Calu3 (cell line): ENCODE data around the gene AK8. TPM values are rescaled to one million over a fixed set of nuclear protein-coding genes. Genes with fewer than 3 reads are reported as not detected.

Source experiments
- BruUV-seq: library from RNA; stranded (reverse); fragments of 400-500 nt; replicated peaks from 2 replicates; lab custom pipeline; 2021; lab: Mats Ljungman, UMichigan
- CTCF ChIA-PET: fragments of 300-600 bp; sonication (Branson Sonifier 250); formaldehyde crosslinking; loops from one replicate; lab custom pipeline; 2022; ENCODE audit warnings: antibody characterized with exemption; lab: Charles Lee
- DNase-seq: peaks from one replicate; pipeline ENCODE4 v3.0.0; 2022
- H3K27ac Mint-ChIP-seq: one replicate; pipeline ENCODE4 v1.8.0; 2022; ENCODE audit warnings: mixed read lengths; ENCODE audit not compliant: unreplicated experiment
- H3K27me3 Mint-ChIP-seq: one replicate; pipeline ENCODE4 v1.8.0; 2022; ENCODE audit warnings: mixed read lengths; ENCODE audit not compliant: unreplicated experiment
- H3K36me3 Mint-ChIP-seq: one replicate; pipeline ENCODE4 v1.8.0; 2022; ENCODE audit warnings: mild to moderate bottlenecking, moderate library complexity, mixed read lengths; ENCODE audit not compliant: insufficient read depth, unreplicated experiment
- H3K4me1 Mint-ChIP-seq: one replicate; pipeline ENCODE4 v1.8.0; 2022; ENCODE audit warnings: mild to moderate bottlenecking, low read depth, mixed read lengths; ENCODE audit not compliant: unreplicated experiment
- H3K4me3 Mint-ChIP-seq: one replicate; pipeline ENCODE4 v1.8.0; 2022; ENCODE audit warnings: mild to moderate bottlenecking, low read depth, moderate library complexity, mixed read lengths; ENCODE audit not compliant: unreplicated experiment
- H3K9me3 Mint-ChIP-seq: one replicate; pipeline ENCODE4 v1.8.0; 2022; ENCODE audit warnings: low read depth, mixed read lengths; ENCODE audit not compliant: unreplicated experiment
- CTCF ChIP-seq: fragments of 200-600 bp; IDR thresholded peaks from one replicate; pipeline ENCODE4 v1.8.0; 2022; ENCODE audit warnings: antibody characterized with exemption; ENCODE audit not compliant: unreplicated experiment
- intact Hi-C: fragments of 100-400 bp; cut with micrococcal nuclease; formaldehyde crosslinking; loops from one replicate; pipeline ENCODE4 v1.10.0; 2022; ENCODE audit not compliant: unreplicated experiment
- total RNA-seq: library from RNA; stranded (reverse); gene quantifications from 2 replicates; pipeline ENCODE4 v1.2.3, GENCODE V29; 2022

AK8 gene
- total RNA-seq, 1 experiment from 2014 or later, result 1.4 TPM

DNA sequence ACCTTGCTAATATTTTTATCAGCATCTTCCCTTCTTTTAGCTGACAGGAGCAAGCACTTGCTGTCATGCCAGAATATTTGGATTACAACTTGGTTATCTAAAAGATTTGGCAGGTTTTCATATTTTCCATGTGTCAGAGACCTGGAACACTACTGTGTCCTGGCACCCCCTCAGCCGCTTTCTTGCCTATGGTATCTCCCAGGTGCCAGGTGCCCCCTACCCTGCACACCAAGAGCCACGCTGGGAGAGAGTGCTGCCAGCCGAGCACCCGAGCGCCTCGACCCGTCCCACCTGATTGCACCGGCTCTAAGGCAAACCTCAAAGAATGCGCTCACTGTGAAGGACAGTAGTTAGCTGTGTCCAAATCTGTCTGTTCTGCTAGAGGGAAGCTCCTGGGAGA, 123.0 kb downstream of the AK8 start:
- no TSS peak for BruUV-seq
- CTCF ChIA-PET, result no interaction called here
- no peak for DNase-seq

DNA sequence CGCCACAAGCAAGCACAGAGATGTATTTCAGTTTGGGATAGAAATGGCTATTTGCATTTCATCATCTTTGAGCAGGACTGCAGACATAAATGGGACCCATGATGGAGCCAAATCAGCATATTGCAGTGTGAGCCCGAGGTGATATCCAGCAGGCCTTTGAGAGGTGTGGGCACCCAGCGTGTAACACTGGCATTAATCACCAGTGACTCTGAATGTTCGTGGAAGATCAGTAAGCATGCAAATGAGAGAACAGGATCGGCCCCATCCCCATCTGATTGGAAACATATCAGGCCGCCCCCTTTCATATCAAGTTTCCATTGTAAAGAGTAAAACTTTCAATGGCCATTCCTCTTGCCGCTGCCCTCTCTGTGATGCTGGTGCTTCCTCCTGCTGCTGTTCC, 123.8 kb downstream of the AK8 start:
- H3K4me3 Mint-ChIP-seq, result no peak overlapping the region
- H3K27me3 Mint-ChIP-seq, result peaks cover 12% of the 10 kb centered on the region
- CTCF ChIA-PET, result no interaction called here
- no peaks in the 10 kb centered on the region for H3K9me3 Mint-ChIP-seq
- H3K36me3 Mint-ChIP-seq, result no peaks in the 10 kb centered on the region
- BruUV-seq, result no TSS peak
- H3K27ac Mint-ChIP-seq, result no peak overlapping the region
- DNase-seq, result no peak
- no peaks in the 10 kb centered on the region for H3K4me1 Mint-ChIP-seq
- intact Hi-C loops, result no loop called here
- no peak for TF ChIP-seq CTCF

More for the DNA sequence above, 123.0 kb downstream of the AK8 start:
- no peak for TF ChIP-seq CTCF
- H3K4me1 Mint-ChIP-seq, result no peaks in the 10 kb centered on the region
- H3K36me3 Mint-ChIP-seq, result no peaks in the 10 kb centered on the region
- H3K9me3 Mint-ChIP-seq, result no peaks in the 10 kb centered on the region
- H3K4me3 Mint-ChIP-seq, result no peak overlapping the region
- intact Hi-C loops, result no loop called here
- H3K27ac Mint-ChIP-seq, result no peak overlapping the region
- peaks cover 12% of the 10 kb centered on the region for H3K27me3 Mint-ChIP-seq

GRCh38 chr9:132753593-132753880, 124.5 kb downstream of the AK8 start:
- H3K27me3 Mint-ChIP-seq, result peaks cover 12% of the 10 kb centered on the region

DNA sequence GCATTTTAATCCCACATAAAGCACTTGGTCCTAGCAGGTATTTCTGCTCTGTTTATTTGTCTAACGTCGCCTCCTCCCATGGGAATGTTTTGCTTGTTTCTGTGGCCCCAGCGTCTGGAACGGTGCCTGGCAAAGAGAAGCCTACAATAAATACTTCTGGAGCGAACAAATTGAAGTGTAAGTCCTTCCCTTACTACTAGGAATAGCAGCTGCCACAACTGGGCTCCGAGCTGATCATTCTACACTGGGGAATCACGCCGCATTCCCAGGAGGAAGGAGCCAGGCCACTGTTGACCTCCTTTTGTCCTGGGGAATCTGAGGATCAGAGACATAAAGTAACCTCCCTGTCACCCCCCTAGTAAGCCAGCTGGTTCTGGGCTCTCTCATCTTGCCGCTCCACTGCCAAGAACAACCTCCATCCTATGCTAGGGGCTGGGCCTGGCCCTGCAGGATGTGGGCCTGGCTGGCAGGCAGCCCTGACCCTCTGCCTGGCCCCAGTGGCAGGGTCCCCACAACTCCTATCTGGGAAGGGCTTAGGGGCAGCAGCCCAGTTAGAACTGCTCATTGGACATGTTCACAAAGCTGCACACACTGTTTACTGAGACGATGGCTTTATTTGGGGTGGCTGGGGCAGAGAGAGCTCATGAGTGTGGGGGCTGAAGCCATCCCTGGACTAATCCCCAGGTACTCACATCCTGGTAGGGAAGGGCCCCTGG, 125.0 kb downstream of the AK8 start:
- CTCF ChIA-PET, result no interaction called here
- H3K36me3 Mint-ChIP-seq, result no peaks in the 10 kb centered on the region
- no peaks in the 10 kb centered on the region for H3K4me1 Mint-ChIP-seq
- H3K27ac Mint-ChIP-seq, result no peak overlapping the region
- TF ChIP-seq CTCF, result no peak
- intact Hi-C loops, result no loop called here
- H3K4me3 Mint-ChIP-seq, result no peak overlapping the region
- H3K27me3 Mint-ChIP-seq, result peaks cover 12% of the 10 kb centered on the region
- DNase-seq, result no peak
- BruUV-seq, result no TSS peak
- H3K9me3 Mint-ChIP-seq, result no peaks in the 10 kb centered on the region

More at GRCh38 chr9:132753593-132753880, 124.5 kb downstream of the AK8 start:
- no peak for TF ChIP-seq CTCF
- no peak overlapping the region for H3K27ac Mint-ChIP-seq
- CTCF ChIA-PET, result no interaction called here
- no TSS peak for BruUV-seq
- intact Hi-C loops, result no loop called here
- H3K4me1 Mint-ChIP-seq, result no peaks in the 10 kb centered on the region
- H3K36me3 Mint-ChIP-seq, result no peaks in the 10 kb centered on the region
- H3K4me3 Mint-ChIP-seq, result no peak overlapping the region
- no peak for DNase-seq
- H3K9me3 Mint-ChIP-seq, result no peaks in the 10 kb centered on the region
